NCI-H345 (cell line): ENCODE results near the gene TRIM54.
"Not testable (repeated sequence)": the region's sequence is repeated elsewhere in the genome, so short reads cannot be mapped to it uniquely, and the experiment has no call there.

Experiments used
- DNase-seq: peaks from one replicate; lab custom pipeline; 2025; lab: John Stamatoyannopoulos, UW

The TRIM54 gene

DNA sequence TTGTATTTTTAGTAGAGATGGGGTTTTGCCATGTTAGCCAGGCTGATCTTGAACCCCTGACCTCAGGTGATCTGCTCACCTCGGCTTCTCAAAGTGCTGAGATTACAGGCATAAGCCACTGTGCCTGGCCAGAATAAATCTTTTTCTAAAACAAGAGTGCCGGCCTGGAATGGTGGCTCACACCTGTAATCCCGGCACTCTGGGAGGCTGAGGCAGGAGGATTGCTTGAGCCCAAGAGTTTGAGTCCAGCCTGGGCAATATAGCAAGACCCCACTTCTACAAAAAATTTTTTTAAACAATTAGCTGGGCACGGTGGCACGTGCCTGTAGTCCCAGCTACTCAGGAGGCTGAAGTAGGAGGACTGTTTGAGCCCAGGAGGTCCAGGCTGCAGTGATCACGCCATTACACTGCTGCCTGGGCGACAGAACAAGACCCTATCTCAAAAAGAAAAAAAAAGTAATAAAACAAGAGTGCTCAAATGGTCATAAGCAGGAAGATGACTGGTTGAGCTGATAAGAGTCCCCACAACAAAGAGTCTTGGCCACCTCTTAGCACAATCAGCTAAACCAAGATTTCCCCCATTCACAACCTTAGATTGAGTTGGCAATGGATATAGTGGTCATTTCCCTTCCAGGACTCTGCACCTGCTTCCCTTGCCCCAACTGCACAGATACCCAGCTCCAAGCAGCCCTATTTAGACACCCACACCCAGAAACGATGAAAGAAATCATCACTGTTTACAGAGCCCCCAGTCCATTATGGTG lies 31.8 kb downstream of the TRIM54 start:
- DNase-seq = no peak

DNA sequence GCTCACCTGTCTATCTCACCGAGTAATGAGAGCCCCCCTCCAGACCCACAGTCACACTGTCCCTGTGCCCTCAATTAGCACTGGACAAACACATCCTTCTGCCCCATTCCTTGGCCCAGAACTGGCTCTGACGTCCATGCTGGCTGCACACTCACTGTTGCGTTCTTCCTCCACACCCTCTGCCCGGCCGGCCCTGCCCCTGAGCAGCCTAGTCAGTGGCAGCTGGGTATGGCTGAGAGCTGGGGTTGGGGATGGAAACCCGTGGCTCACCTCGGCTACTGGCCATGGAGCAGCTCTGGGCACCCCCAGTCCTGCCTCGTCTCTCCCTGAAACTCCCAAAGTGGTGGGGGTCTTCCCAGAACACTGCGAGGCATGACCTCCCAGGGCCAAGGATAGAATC lies 32.5 kb downstream of the TRIM54 start:
- no peak for DNase-seq

DNA sequence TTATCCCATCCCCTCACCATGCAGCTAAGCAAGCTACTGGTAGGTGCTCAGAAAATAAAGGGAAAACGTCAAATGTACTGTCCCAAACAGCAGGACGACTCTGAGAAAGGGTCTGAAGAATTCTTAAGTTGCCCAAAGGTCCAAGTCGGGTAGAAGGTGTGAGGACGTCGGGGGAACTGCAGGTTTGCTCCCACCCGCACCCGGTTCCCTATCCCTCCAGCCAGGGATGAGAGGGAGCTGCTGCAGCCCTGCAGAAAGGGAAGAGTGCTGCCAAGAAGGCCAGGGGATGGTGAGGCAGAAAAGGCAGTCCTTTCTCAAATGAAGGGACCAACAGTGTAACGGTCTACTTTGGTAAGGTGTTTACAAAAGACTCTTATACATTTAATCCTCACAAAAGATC lies 32.9 kb downstream of the TRIM54 start:
- DNase-seq = no peak

DNA sequence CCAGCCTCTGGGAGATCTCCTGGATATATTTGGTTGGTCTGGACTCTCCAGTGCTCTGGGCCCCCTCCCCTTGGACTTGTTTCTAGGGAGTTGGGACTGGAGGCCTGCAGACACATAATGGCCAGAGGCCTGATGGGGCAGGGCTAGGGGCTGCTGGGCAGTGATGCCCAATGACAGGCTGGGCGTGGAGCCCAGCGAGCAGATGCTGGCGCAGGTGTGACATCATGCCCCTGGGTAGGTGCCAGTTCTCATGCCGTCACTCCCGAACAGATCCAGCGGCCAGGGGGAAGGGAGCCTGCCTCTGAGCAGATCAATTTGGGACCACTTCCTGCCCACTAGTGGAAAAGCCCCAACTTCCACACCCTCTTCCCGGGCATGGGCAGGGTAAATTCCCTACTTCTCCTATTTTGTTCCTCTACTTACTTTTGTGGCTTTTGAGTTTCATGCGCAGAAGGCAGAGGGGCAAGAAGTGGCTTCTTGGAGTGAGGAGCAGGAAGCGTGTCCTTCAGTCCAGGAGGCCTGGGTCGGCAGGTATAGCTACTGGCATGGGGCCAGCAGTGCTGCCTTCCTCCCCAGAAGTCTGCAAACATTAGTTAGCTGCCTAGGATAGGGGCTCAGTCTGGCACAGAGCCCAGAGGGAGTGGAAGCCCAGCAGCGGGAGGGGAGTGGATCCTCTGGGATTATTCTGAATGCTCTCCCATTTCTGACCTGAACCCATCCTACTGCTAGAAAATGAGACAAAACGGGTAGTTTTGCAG lies 34.6 kb downstream of the TRIM54 start:
- DNase-seq = peak; percentile 81

DNA sequence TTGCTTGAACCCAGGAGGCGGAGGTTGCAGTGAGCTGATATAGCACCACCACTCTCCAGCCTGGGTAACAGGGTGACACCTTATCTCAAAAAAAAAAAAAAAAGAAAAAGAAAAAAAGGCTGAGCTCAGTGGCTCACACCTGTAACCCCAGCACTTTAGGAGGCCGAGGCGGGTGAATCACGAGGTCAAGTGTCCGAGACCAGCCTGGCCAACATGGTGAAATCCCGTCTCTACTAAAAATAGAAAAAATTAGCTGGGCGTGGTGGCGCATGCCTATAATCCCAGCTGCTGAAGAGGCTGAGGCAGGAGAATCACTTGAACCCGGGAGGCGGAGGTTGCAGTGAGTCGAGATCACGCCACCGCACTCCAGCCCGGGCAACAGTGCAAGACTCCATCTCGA lies 37.6 kb downstream of the TRIM54 start:
- not testable (repeated sequence) for DNase-seq

DNA sequence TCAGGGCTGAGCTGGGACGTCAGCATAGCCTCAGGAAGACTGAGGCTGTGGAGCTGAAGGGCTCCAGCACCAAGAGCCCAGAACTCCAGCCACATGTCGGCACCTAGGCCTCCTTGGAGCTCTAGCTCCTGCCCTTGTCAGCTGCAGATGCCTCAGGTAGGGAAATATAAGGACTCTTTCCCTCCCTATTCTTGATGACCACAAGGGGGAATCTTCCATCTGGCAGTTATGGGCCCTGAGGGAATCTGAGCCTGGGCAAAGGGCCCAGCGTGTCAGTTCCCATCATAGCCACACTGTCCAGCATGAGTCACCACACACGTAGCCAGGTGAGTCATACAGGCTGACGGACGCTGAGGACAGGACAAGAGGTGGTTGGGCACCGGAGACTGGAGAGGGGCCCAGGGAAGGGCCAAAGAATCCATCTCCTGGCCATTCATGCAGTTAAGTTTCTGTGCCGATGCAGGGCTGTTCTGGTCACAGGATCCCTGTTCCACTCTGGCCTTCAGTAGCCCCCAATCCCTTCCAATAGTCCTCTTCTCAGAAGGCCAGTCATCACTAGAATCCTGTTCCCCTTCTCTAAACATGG lies 38.8 kb downstream of the TRIM54 start:
- DNase-seq = peak; percentile 14

DNA sequence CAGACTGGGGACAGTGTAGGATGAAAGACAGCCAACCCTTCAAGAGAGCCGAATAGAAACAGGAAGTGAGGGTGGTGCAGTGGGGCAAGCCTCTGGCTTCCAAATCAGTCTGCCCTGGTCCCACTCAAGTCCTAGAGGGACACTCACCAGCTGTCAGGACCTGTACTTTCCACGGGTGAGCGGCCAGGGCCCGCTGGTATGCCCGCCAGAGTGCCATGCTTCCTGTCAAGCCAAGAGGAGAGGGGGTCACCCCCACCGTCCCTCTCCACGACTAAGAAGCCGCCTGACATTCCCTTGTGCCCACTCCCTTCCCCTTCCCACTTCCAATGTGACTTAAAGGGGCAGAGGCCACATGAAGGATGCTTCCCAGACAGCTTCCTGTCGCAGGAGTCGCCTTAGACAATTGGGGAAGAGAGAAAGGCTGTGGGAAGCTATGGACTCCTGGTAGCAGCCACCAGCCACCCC lies 40.1 kb downstream of the TRIM54 start:
- DNase-seq = no peak

DNA sequence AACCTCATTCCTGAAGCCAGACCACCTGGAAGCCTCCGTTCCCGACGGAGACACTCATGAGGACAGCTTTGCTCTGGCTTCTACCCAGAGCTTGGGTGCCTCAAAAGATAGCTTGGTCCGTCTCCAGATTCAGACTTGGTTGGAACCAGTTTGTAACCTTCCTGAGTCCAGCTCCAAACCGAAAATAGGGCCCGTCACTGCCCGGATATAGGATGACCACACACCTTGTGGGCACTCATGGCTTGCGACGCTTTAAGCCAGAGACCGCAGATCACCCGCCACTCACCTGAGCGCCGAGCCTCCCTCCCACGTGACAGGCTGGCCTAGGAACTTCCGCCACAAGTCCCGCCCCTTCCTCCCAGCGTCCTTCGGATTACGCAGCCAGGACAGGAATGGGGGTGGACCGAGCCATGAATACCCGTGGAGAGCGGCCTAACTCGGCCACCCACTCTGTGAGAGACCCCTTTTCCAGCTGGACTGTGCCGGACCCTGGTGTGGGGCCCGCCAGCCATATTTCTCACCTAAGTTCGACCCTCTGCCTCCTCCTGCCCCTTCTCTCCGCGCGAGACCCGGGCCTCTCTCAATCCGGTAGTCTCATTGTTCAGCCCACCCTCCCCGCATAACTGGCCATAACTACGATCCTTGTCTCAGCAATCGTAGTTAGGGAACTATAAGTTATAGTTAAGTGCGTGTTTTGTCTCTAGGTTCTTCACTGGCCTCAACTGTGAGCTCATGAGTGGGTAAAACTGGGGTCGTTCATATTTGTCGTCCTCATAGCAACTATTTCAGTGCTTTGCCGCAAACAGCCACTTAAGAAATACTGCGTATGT lies 40.8 kb downstream of the TRIM54 start, which contains the start of gene MPV17:
MPV17 (minus strand) TSS at position 332 of the 830 bp plus-strand sequence. CDS start 580 bp downstream, outside the sequence.
- DNase-seq = peak; percentile 96

DNA sequence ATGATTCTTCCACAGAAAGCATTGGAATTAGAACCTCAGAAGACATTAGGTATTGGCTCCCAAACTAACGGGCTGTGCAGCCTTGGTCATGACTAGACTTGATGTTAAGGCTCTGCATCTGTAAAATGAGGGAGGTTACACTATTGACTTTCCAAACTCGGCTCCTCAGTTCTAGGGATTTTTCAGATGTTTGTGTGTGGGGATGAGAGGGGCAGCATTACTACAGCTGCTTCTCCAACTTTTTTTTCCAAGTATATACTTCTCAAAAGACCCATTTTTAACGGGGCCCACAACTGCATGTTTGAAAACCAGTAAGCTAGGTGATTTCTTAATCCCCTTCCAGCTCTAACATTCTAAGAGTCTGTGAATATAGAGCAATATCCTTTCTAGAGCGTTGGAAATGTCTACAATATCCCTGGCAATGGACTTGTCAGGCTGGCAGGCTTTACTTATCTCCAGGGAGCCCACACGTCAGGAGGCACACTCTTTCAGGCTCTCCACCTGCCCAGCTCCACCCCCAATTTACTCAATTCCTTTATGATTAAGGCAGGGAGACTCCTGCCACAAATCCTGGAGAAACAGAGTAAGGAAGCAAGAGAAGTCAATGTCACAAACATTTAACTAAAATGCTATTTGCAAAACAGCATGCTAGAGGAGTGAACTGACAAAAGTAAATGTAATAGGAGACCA lies 41.5 kb downstream of the TRIM54 start:
- DNase-seq = no peak

DNA sequence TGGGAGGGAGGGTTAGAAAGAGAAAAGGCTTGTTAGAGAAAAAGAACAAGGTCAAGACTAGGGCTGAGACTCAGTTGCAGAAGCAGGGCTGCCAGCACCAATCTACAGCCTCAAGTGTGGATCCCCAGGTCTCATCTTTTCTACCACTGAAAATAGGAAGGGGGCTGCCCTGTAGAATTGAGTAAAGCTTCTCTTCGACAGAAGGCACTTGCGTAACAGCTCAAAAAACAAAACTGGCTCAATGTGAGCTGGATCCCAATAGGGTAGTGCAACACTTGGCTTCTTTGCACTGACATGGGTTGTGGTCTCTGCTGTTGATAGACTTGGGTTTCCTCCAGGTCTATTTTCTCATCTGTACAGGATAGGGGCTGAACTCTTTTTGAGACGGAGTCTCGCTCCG lies 42.5 kb downstream of the TRIM54 start:
- no peak for DNase-seq

DNA sequence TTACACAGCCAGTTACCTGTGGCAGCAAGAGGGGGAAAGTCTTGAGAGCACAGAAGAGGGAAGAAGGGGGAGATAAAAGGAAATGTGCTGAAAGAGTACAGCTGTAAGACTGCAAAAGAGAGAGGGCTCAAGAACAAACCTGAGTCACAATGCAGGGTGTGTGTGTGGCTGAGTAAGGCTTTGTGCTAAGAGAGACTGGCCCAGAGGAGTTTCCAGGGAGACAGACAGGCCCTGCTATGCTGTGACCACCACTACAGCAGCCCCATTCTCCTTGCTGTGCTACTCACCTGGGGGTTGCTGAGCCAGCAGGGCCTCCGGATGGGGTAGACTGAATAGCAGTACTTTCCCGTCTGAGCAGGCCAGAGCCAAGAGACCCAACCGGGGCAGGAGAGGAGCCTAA lies 53.1 kb downstream of the TRIM54 start:
- no peak for DNase-seq

DNA sequence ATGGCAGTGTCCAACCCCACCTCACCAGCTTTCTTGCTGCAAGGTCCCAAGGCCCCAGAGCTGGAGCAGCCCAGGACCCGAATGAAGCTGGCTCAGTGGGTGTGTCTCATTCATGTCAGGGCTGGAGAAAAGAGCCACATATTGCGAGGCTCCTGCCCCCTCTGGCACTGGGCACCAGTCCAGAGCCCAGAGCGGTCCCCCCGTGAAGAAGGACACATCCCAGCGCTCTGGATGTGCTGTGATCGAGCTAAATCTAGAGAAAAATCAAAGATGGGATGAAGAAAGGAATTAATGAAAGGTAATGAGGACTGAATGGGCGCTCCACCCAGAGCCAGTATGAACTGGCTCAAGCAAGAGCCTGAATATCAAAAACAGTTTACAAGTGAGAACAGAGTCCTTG lies 53.9 kb downstream of the TRIM54 start:
- no peak for DNase-seq

DNA sequence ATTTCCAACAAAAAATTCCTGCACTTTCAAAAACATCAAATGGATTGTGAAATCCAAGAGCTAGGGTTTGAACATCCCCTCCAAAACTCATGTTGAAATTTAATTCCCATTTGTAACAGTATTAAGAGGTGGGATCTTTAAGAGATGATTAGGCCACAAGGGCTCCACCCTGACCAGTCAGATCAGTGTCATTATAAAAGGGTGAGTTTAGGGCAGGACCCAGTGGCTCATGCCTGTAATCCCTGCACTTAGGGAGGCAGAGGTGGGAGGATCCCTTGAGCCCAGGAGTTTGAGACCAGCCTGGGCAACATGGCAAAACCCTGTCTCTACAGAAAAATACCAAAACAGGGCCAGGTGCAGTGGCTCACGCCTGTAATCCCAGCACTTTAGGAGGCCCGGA lies 65.4 kb downstream of the TRIM54 start:
- DNase-seq = no peak

DNA sequence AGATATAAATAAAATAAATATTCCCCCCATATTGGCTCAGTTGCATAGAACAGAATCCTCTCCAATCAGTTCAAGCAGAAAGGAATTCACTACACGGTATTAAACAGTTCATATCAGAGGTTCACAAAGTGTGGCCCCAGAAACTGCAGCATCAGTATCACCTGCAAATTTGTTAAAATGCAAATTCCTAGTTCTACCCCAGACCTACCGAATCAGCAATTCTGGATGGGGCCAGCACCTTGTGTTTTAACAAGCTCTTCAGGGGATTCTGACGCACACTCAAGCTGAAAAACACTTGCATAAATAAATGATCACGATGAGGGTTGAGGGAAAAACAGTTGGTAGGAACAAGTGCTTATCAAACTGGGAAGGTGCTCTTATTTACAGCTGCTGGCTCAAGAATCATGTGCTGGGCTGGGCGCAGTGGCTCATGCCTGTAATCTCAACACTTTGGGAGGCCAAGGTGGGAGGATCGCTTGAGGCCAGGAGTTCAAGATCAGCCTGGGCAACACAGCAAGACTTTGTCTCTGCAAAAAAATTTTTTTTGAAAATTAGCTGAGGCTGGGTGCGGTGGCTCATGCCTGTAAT lies 68.0 kb downstream of the TRIM54 start:
- no peak for DNase-seq

DNA sequence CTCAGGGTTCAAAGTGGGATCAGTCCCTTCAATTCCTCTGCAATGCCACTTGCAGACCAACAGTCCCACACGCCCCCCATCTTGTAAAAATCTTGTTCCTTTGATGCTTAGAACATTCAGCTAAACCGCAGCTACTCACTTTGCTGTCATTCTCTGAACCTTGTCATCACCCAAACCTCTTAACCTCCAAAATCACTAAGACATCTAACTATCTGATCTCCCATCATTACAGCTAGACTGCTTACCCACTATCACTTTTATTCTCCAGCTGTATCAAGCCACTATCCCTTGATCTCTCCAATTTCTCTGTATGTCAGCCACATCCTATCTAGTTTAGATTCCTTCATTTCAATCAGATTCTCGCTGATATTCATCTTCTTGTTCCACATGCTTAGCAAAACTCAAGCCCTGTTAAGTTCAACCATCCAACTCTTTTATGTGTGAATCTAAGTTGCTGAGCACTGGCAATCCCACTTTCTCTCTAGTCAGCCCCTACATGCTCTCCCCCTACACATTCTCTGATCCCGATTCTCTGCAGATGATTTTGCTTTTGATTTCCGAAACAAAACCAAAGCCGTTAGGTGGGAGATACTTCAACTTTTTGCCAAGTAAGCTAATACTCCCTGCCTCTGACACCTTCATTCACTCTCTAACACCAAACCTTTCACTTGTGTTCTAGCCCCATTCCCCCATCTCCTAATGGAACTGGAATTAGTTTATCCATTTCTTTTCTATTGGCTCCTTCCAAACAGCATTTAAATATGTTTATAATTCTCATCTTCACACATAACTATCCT lies 69.8 kb downstream of the TRIM54 start:
- DNase-seq = no peak

DNA sequence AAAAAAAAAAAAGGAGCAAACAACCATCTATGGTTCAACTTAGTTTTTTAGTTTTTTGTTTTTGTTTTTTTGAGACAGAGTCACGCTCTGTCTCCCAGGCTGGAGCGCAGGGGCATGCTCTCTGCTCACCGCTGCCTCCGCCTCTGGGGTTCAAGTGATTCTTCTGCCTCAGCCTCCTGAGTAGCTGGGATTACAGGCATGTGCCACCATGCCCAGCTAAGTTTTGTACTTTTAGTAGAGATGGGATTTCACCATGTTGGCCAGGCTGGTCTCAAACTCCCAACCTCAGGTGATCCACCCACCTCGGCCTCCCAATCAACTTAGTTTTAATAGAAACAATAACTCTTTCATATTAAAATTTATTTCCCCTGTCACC lies 71.1 kb downstream of the TRIM54 start:
- DNase-seq = not testable (repeated sequence)

DNA sequence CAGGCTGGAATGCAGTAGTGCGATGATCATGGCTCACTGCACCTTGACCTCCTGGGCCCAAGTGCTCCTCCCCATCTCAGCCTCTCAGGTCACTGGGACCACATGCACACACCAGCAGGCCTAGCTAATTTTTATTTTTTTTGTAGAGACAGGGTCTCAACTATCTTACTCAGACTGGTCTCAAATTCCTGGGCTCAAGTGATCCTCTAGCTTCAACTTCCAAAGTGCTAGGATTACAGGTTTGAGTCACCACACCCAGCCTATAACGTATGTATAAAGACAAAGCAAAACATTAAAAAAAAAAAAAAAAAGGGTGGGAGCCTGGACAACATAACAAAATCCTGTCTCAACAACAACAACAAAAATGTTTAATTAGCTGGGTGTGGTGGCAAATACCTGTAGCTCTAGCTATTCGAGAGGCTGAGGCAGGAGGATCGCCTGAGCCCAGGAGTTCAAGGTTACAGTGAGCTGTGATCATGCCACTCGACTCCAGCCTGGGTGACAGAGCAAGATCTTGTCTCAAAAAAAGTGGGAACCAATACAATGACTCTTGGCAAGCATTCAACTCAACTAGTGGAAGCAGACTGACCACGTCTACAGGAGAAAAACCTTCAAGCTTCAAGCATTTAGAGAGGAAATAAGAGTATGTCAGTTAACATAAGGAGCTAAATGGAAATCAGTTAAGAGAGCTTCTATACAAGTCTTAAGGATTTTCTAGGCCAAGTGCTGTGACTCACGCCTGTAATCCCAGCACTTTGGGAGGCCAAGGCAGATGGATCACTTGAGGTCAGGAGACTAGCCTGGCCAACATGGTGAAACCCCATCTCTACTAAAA lies 71.8 kb downstream of the TRIM54 start:
- DNase-seq = no peak

DNA sequence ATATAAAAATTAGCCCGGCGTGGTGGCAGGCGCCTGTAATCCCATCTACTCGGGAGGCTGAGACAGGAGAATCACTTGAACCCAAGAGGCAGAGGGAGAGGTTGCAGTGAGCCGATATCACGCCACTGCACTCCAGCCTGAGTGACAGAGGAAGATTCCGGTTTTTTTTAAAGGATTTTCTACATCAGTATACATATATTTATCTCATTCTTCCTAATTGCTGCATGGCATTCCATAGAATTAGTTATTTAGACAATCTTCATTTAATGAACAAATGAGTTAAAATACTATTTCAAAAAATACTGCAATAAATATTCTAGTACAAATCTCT lies 72.3 kb downstream of the TRIM54 start:
- DNase-seq = no peak

DNA sequence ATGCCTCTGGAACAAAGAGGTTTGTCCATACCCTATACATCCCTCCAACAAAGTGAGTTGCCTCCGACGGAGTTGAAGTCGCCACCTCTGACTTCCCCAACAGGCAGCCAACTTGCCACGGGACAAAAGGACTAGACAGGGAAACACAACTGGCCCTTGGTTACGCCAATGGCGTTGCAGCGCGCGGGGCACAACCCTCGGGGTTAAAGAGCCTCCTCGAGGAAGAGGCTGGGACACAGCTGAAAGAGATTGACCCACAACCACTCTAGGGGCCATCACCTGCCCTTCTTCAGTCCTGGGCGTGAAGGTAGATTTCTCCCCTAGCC lies 73.8 kb downstream of the TRIM54 start:
- DNase-seq = peak; percentile 50
